ENCODE results near the gene PDZK1IP1. TPM values are rescaled to one million over a fixed set of nuclear protein-coding genes. Genes with fewer than 3 reads are reported as not detected.
"Not testable (repeated sequence)": the region's sequence is repeated elsewhere in the genome, so short reads cannot be mapped to it uniquely, and the experiment has no call there.

The PDZK1IP1 gene
- total RNA-seq, 1 experiment from 2014 or later: not detected

DNA sequence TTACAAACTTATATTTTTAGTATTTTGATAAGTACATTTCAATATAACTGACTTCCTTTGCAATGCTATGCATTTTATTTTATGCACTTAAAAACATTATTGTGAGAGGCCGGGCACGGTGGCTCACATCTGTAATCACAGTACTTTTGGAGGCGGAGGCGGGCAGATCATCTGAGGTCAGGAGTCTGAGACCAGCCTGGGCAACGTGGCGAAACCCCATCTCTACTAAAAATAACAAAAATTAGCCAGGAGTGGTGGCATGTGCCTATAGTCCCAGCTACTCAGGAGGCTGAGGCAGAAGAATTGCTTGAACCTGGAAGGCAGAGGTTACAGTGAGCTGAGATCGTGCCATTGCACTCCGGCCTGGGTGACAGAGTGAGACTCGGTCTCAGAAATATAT, 6.1 kb upstream of the PDZK1IP1 start:
- H3K36me3 ChIP-seq (replicated peaks; ENCODE audit: control insufficient read depth, insufficient read depth, low read length); DNase-seq; H3K4me3 ChIP-seq (ENCODE audit: insufficient read depth, low read depth, low read length): not testable (repeated sequence)
- H3K27me3 ChIP-seq (ENCODE audit: control insufficient read depth, insufficient read depth, low read length): peaks cover 19% of the 10 kb centered on the region

DNA sequence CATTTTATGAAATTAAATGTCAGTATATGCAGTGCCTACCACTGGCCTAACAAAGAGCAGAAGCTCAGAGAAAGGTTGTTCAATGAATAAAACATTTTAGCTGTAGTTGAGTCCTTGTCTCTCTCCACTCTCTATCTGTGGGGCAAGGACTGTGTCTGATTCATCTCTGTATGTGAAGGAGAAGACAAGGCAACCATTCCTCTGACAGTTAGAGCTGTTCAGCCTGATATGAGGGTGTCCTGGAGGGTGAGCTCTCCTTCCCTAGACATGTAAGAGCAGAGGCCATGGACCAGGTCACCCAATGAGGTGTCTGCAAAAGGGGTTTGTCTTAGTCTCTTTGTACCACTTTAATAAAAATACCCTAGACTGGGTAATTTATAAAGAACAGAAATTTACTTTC, 4.5 kb upstream of the PDZK1IP1 start:
- no peak for DNase-seq
- peaks cover 19% of the 10 kb centered on the region for H3K27me3 ChIP-seq (ENCODE audit: control insufficient read depth, insufficient read depth, low read length)
- no peaks in the 10 kb centered on the region for H3K36me3 ChIP-seq (replicated peaks; ENCODE audit: control insufficient read depth, insufficient read depth, low read length)
- H3K4me3 ChIP-seq (ENCODE audit: insufficient read depth, low read depth, low read length): no peak overlapping the region

DNA sequence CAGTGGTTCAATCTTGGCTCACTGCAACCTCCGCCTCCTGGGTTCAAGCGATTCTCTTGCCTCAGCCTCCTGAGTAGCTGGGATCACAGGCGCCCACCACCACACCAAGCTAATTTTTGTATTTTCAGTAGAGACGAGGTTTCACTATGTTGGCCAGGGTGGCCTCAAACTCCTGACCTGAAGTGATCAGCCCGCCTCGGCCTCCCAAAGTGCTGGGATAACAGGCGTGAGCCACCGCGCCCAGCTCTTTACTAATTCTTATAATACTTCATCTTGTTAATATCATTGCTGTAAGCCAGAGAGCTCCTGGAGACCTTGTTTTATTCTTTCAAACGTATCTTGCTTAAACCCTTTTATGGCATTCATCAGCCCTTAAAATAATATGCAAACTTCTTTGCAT, 3.7 kb upstream of the PDZK1IP1 start:
- not testable (repeated sequence) for H3K4me3 ChIP-seq (ENCODE audit: insufficient read depth, low read depth, low read length); H3K36me3 ChIP-seq (replicated peaks; ENCODE audit: control insufficient read depth, insufficient read depth, low read length); DNase-seq
- peaks cover 12% of the 10 kb centered on the region for H3K27me3 ChIP-seq (ENCODE audit: control insufficient read depth, insufficient read depth, low read length)

DNA sequence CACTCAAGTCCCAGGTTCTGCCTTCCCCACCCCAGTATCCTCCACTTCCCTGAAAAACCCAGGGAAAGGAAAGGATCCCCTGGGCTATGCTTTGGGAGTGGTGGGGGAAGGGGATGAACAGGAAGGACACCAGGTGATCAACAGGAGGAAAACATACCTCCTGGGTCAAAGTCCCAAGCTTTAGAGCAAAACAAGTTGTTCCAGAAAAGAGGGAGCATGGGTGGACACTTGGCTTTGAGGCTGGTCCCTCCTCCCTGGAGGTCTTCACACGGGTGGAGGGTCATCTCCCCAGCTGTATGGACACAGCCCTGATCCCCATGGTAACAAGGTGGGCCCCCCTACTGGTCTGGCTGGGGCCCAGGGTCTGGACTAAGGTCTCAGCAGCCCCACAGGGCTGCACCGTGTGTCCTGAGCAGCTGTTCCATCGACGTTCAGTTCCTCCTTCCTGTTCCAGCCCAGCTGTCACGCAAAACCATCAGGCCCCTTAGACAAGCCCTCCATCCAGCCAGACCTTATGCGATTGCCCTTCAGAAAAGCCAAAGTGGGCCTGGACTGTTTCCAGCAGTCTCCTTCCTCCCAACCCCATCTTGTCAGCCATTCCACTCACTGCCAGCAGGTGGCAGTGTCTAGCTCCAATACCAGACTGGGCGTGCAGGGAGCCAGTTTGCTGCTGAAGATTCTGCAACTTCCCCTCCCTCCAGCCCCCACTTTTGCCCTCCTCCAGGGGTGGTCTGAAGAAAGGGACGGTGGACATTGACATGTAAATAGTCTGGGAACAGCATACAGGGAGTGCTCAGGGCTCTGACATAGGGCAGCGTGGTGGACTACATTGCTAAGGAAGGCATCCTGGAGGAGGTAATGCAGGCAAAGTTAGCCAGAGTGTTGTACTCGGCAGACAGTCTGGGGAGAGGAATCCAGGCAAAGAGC, 2.9 kb upstream of the PDZK1IP1 start:
- Histone ChIP-seq H3K4me3 (ENCODE audit: insufficient read depth, low read depth, low read length) (no peak overlapping the region), H3K36me3 (replicated peaks; ENCODE audit: control insufficient read depth, insufficient read depth, low read length) (no peaks in the 10 kb centered on the region), H3K27me3 (ENCODE audit: control insufficient read depth, insufficient read depth, low read length) (peaks cover 11% of the 10 kb centered on the region)
- DNase-seq: peak; percentile 90

DNA sequence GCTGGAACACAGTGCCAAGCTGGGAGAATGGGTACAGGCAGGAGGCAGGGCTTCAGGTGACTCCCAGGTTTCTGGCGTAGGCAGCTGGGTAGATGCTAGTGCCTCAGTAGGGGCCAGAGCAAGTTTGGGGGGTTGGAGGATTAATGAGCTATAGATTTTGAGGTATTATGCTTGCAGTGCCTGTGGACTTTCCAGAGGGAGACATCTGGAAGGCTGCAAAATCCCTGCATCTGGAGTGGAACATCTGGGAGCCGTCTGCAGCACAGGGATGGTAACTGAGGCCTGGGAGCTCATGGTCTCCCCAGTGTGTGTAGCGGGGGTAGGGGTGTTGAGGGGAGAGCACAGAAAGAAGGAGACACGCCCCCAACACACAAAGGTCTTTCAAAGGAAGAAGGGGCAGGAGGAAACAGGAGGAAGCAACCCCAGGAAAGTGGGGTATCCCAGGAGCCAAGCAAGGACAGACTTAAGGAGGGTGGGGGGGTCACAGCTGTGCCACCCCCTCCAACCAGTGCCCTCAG, 2.2 kb upstream of the PDZK1IP1 start:
- Histone ChIP-seq H3K27me3 (ENCODE audit: control insufficient read depth, insufficient read depth, low read length) (peaks cover 11% of the 10 kb centered on the region), H3K4me3 (ENCODE audit: insufficient read depth, low read depth, low read length) (no peak overlapping the region), H3K36me3 (replicated peaks; ENCODE audit: control insufficient read depth, insufficient read depth, low read length) (no peaks in the 10 kb centered on the region)
- DNase-seq: peak; percentile 22

DNA sequence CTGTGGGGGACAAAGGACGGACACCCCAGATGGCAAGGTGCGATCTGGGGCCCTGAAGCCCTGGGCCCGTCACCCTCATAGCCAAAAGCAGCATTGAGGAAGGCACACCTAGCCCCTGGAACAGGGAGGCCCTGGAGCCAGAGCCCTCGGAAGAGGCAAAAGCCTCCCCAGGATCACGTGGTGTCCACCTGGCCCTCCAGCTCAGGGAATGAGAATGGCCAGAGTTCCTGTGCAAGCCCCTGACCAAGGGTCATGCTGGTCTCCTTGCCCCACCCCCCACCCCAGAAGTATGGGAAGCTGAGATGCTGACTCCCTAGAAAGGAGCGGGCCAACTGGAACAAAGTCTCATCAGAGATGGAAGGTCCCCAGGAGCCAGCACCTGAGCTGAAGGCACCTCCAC, 1.0 kb upstream of the PDZK1IP1 start:
- no peak overlapping the region for H3K4me3 ChIP-seq (ENCODE audit: insufficient read depth, low read depth, low read length)
- DNase-seq: no peak
- H3K27me3 ChIP-seq (ENCODE audit: control insufficient read depth, insufficient read depth, low read length): peaks cover 11% of the 10 kb centered on the region
- no peaks in the 10 kb centered on the region for H3K36me3 ChIP-seq (replicated peaks; ENCODE audit: control insufficient read depth, insufficient read depth, low read length)

DNA sequence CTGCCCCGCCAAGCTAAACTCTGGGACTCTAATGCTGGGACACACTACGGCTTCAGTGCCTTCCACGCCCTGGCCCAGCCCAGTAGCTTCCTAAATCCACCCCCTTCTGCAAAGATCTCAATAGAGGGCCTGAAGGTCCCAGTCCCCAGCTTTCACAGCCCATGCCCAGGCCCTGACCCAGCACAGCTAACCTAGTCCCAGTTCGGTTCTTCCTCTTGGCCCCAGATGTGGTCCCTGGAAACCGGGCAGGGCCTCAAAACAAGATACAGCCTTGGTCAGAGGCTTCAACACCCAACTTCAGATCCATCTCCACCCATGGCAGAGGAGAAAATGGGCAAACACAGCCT, 646 bp upstream of the PDZK1IP1 start:
- no peak for DNase-seq
- H3K27me3 ChIP-seq (ENCODE audit: control insufficient read depth, insufficient read depth, low read length): peaks cover 11% of the 10 kb centered on the region
- no peaks in the 10 kb centered on the region for H3K36me3 ChIP-seq (replicated peaks; ENCODE audit: control insufficient read depth, insufficient read depth, low read length)
- H3K4me3 ChIP-seq (ENCODE audit: insufficient read depth, low read depth, low read length): no peak overlapping the region

DNA sequence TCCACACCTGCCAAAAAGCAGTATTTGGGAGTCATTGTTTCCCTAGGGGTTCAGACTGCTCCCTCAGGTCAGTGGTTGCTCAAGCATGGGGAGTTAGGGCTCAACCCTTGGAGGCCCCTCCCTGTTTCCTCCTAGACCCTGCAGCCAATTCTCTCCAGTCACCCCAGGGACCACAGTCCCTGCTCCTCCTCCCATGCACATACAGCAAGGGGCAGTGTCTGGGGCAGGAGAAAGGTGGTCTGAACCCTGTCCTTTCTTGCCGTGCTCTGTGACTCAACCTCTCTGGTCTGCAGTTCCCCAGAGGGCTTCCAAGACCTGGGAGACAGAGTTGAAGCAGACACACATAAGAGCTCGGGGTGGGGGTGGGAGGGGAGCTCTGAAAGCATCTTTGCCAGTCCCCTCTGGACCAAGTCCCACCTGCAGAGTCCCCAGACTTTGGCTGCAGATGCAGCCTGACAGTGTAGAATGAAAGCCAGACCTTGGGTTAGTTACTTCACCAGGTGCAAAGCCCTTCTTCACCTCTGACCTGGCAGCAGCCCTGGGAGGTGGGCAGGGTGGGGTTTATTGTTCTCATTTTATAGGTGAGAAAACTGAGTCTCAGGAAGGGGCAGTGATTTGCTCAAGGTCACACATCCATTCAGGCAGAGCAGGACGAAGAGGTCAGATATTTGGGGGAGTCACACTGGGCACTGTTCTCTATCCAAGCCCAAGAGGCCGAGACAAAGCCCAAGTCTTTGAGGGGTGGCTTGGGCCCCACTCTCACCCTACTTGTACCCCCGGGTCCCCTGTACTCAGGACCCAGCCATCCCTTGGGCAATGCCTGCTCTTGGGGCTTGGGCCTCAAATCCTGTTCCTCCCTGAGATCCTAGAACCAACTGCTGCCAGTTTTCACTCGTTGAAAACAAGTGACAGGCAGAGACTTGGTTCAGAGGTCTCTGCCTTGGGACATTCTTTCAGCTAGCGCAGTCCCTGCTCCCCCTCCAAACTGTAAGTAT, 748 bp downstream of the PDZK1IP1 start:
- Histone ChIP-seq H3K36me3 (replicated peaks; ENCODE audit: control insufficient read depth, insufficient read depth, low read length) (no peaks in the 10 kb centered on the region), H3K4me3 (ENCODE audit: insufficient read depth, low read depth, low read length) (no peak overlapping the region), H3K27me3 (ENCODE audit: control insufficient read depth, insufficient read depth, low read length) (peaks cover 4% of the 10 kb centered on the region)
- no peak for DNase-seq

DNA sequence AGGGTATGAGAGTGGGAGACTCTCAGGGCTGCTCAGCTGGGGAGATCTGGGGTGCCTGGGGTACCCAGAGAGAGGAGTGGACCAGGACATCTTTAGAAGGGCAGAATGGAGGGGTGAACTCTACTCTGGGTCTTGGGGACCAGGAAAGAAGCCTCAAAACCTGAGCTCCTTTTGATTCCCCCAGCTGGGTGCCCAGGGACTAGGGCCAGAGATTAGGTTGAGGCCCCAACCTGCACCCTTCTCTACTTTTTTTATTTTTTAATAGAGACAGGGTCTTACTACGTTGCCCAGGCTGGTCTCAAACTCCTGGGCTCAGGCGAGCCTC, 1.9 kb downstream of the PDZK1IP1 start:
- DNase-seq: peak; percentile 20
- H3K36me3 ChIP-seq (replicated peaks; ENCODE audit: control insufficient read depth, insufficient read depth, low read length): no peaks in the 10 kb centered on the region
- no peak overlapping the region for H3K4me3 ChIP-seq (ENCODE audit: insufficient read depth, low read depth, low read length)
- peaks cover 2% of the 10 kb centered on the region for H3K27me3 ChIP-seq (ENCODE audit: control insufficient read depth, insufficient read depth, low read length)

DNA sequence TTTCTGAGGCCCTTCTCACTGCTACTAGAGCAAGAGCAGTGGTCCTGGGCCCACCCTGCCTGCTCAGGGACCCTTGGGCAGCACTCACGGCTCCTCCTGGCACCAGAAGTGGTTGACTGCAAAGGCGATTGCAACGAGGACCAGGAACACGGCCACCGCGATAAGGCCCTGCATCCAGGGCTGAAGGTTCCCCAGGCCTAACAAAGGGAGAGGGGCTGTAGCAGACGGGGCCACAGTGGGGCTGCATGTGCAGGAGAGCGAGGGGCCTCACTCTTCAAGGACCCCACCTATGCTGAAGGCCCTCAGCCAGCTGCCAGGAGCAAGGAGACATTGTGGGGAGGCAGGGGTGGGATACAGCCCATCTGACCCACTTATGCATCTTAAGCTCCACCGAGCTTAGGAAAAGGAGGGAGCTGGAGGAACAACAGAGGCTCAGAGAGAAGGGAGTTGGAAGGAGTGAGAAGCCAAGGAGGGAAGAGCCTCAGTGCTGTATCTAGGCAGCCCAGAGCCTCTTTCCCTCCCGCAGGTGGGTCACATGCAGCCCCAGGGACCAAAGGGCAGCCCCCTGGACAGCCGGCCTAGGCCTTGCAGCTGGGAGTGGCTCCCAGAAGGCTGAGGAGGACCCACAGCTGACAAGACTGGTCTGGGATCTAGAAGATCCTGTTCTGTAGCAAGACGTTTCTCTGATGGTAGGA, 2.5 kb downstream of the PDZK1IP1 start:
- Histone ChIP-seq H3K27me3 (ENCODE audit: control insufficient read depth, insufficient read depth, low read length) (peaks cover 5% of the 10 kb centered on the region), H3K4me3 (ENCODE audit: insufficient read depth, low read depth, low read length) (no peak overlapping the region), H3K36me3 (replicated peaks; ENCODE audit: control insufficient read depth, insufficient read depth, low read length) (no peaks in the 10 kb centered on the region)
- peak; percentile 19 for DNase-seq

DNA sequence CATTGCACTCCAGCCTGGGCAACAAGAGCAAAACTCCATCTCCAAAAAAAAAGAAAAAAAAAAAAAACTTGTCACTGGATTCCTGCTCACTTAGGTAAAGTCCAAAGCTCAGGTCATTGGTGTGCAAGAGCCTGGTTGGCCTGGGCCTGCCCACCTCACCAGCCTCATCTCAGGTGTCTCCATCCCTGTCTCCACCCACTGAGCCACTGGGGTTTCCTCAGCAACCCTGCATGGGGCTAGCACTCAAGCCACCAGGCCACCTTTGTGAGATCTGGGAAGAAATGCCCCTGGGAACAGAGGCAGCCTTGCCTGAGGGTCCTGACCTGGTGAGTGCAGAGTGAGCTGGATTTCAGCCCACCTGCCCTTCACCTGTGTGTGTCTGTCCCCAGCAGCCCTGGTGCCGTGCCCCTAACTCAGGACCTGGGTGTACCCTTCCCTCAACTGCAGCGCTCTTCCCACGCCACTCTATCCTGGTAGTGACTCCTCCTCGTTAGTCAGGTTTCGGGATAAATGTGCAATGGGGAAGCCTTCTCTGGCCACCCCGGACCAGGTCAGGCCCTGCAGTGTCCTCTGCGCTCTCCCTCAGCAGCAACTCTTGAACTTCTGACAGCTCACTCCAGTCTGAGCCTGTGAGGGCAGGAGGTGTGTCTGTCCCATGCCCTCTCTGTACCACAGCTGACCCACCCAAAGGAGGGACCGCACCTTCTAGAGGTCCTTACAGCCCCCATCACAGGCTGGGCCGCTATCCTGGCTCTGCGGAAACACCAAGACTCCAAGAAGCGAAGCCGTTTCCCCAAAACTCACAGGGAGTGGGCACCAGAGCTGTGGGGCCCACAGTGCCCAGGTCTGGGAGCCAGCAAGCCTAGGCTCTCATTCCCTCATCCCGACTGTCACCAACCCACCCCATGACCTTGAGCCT, 3.3 kb downstream of the PDZK1IP1 start:
- Histone ChIP-seq H3K36me3 (replicated peaks; ENCODE audit: control insufficient read depth, insufficient read depth, low read length) (no peaks in the 10 kb centered on the region), H3K4me3 (ENCODE audit: insufficient read depth, low read depth, low read length) (no peak overlapping the region), H3K27me3 (ENCODE audit: control insufficient read depth, insufficient read depth, low read length) (peaks cover 3% of the 10 kb centered on the region)
- DNase-seq: peak; percentile 23

DNA sequence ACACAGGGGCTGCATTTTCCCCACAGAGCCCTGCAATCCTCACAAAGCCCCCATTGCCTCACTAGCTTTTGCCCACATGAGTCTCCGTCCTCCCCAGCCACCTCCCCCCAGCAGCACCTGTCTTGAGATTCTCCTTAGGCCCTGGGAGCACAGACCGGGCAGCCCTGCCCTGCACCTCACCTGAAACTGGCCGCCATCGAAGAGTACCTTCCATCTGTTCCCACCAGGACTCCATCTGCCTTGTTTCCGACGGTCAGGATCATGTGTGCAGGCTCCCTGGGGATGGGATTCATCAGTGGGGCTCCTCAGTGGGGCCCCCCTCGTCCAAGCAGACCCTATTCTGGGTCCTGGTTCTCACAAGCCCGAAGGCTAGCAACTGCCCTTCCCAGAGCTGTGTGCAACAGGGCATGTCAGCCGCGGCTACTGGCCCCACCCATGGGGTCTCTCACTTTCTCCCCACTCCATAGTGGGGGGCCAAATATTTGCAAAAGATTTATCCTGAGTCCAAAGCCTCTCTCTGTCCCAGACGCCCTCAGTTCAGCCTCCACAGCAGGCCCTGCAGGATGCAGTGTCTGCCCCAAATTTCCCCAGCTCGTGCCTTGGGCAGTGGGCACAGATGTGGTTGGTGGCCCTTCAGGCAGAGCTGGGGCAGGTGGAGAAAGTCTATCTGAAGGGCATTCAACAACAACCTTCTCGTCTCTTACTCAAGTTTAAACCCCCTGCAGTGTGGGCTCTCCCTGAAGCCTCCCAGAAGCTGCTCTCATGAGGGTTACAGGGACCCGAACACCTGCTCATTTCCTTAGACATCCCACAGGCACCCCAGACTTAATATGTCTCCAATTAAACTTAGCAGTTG, 4.8 kb downstream of the PDZK1IP1 start:
- peak; percentile 22 for DNase-seq
- H3K27me3 ChIP-seq (ENCODE audit: control insufficient read depth, insufficient read depth, low read length): peaks cover 13% of the 10 kb centered on the region
- H3K4me3 ChIP-seq (ENCODE audit: insufficient read depth, low read depth, low read length): no peak overlapping the region
- H3K36me3 ChIP-seq (replicated peaks; ENCODE audit: control insufficient read depth, insufficient read depth, low read length): no peaks in the 10 kb centered on the region
